Nephron (organoid): ENCODE data around the gene PML.

Experiments used
- H3K27ac Mint-ChIP-seq, 3 experiments: 2 replicates each; pipeline ENCODE4 v1.8.0; 2020; ENCODE audit warnings: mixed read lengths in 3 of 3, mild to moderate bottlenecking in 2 of 3, moderate library complexity in 1 of 3
- H3K27me3 Mint-ChIP-seq: 2 replicates; pipeline ENCODE4 v1.8.0; 2021; ENCODE audit warnings: low read depth, mild to moderate bottlenecking, moderate library complexity, mixed read lengths
- H3K36me3 Mint-ChIP-seq: 2 replicates; pipeline ENCODE4 v1.8.0; 2020; ENCODE audit warnings: low read depth, mixed read lengths
- H3K4me1 Mint-ChIP-seq: 2 replicates; pipeline ENCODE4 v1.8.0; 2020; ENCODE audit warnings: mixed read lengths
- H3K4me3 Mint-ChIP-seq, 3 experiments: 2 replicates each; pipeline ENCODE4 v1.8.0; 2020; ENCODE audit warnings: mild to moderate bottlenecking in 3 of 3, mixed read lengths in 3 of 3, moderate library complexity in 2 of 3
- H3K9me3 Mint-ChIP-seq: 2 replicates; pipeline ENCODE4 v1.8.0; 2020; ENCODE audit warnings: mixed read lengths
- TF ChIP-seq, protein P1 (sequence below), 3 experiments: fragments of 200-600 bp; sonication (generic); IDR thresholded peaks; one replicate each; pipeline ENCODE4 v1.5.0; 2021; ENCODE audit warnings: antibody characterized with exemption in 3 of 3; ENCODE audit not compliant: unreplicated experiment in 3 of 3

PML gene

DNA sequence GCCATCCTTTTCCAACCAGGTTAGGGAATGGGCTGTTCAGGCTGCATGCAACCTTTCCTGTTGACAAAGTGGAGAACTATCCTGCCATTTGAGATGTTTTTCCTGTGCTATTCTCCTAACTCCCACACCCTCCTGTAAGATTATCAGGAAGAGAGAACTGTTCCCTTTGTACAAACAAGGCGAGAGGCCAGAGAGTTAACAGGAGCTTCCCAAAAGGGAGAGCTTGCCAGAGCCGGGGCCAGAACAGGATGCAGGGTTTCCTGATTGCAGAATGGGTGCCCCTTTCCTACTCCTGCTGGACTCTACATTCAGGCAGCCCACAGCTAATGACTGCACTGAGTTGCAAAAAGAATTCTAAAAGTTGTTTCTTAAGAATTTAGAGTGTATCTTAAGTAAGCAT, 17.1 kb downstream of the PML start:
- Mint-ChIP-seq H3K27me3 (no peaks in the 10 kb centered on the region), H3K4me1 (peaks cover 26% of the 10 kb centered on the region), H3K9me3 (peaks cover 3% of the 10 kb centered on the region), H3K36me3 (peaks cover 37% of the 10 kb centered on the region), H3K4me3 (peak overlapping the region in 1 of 3 experiments; percentile 47), H3K27ac (peak overlapping the region; percentile 80 to 97 (median 94))
- TF ChIP-seq, protein P1, sequence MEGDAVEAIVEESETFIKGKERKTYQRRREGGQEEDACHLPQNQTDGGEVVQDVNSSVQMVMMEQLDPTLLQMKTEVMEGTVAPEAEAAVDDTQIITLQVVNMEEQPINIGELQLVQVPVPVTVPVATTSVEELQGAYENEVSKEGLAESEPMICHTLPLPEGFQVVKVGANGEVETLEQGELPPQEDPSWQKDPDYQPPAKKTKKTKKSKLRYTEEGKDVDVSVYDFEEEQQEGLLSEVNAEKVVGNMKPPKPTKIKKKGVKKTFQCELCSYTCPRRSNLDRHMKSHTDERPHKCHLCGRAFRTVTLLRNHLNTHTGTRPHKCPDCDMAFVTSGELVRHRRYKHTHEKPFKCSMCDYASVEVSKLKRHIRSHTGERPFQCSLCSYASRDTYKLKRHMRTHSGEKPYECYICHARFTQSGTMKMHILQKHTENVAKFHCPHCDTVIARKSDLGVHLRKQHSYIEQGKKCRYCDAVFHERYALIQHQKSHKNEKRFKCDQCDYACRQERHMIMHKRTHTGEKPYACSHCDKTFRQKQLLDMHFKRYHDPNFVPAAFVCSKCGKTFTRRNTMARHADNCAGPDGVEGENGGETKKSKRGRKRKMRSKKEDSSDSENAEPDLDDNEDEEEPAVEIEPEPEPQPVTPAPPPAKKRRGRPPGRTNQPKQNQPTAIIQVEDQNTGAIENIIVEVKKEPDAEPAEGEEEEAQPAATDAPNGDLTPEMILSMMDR (IDR thresholded peaks at IDR 0.05; ENCODE audit: unreplicated experiment in 3 of 3), result no peak

DNA sequence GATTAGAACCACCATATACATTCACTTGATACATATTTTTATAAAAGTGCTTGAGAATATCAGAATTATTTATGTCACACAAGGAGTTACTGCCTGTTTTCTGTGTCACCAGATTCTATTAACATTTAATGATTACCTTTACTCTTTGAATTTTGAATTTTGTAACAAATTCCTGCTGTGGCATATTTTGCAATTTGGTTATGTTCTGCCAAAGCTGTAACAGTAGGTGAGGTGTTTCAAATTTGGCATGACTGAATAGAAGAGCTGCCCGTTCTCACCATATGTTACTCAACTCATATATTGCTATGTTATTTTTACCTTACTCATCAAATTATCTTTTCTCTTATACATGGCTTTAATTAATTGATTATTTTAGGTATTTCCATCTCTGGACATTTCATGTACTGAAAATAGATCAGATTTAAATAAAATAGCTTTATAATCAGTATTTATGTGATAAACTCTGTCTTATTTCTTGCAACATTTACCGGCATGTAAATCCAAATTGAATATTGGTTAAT, 18.9 kb downstream of the PML start:
- no peak overlapping the region for H3K4me3 Mint-ChIP-seq
- peaks cover 3% of the 10 kb centered on the region for H3K9me3 Mint-ChIP-seq

DNA sequence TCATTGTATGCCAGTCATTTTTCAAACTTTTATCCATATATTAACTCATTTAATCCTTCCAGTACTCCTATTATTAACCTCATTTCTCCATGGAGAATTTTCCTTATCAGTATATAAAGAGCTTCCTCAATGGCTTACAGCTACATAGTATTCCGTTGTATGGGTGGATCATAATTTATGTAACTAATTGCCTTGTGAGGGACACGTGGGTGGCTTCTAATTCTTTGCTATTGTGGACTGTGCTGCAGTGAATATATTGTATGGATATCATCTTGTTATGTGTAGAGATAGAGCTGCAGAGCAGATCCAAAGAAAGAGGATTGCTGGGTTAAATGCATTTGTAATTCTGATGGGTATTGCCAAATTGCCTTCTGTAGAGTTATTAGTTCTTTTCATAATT, 25.2 kb downstream of the PML start:
- no peaks in the 10 kb centered on the region for H3K4me1 Mint-ChIP-seq
- H3K4me3 Mint-ChIP-seq, result no peak overlapping the region
- H3K27me3 Mint-ChIP-seq, result no peaks in the 10 kb centered on the region
- TF ChIP-seq, protein P1 (IDR thresholded peaks at IDR 0.05; ENCODE audit: unreplicated experiment in 3 of 3), result no peak
- peaks cover 32% of the 10 kb centered on the region for H3K36me3 Mint-ChIP-seq
- no peaks in the 10 kb centered on the region for H3K9me3 Mint-ChIP-seq
- H3K27ac Mint-ChIP-seq, result no peak overlapping the region

More for the DNA sequence above, 18.9 kb downstream of the PML start:
- no peak overlapping the region for H3K27ac Mint-ChIP-seq
- H3K4me1 Mint-ChIP-seq, result peaks cover 15% of the 10 kb centered on the region
- peaks cover 24% of the 10 kb centered on the region for H3K36me3 Mint-ChIP-seq
- no peaks in the 10 kb centered on the region for H3K27me3 Mint-ChIP-seq
- TF ChIP-seq, protein P1 (IDR thresholded peaks at IDR 0.05; ENCODE audit: unreplicated experiment in 3 of 3), result no peak

DNA sequence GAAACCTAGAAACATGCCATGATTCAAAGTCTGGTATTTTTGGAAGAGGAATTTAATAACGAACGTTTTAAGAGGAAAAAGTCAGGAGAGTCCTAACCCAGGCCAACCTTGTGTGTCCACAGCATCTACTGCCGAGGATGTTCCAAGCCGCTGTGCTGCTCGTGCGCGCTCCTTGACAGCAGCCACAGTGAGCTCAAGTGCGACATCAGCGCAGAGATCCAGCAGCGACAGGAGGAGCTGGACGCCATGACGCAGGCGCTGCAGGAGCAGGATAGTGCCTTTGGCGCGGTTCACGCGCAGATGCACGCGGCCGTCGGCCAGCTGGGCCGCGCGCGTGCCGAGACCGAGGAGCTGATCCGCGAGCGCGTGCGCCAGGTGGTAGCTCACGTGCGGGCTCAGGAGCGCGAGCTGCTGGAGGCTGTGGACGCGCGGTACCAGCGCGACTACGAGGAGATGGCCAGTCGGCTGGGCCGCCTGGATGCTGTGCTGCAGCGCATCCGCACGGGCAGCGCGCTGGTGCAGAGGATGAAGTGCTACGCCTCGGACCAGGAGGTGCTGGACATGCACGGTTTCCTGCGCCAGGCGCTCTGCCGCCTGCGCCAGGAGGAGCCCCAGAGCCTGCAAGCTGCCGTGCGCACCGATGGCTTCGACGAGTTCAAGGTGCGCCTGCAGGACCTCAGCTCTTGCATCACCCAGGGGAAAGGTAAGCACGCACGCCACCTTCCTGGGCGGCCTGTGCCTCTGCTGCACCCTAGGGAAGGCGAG, 28.4 kb downstream of the PML start:
- TF ChIP-seq, protein P1 (IDR thresholded peaks at IDR 0.05; ENCODE audit: unreplicated experiment in 3 of 3), result no peak
- Mint-ChIP-seq H3K36me3 (peaks cover 30% of the 10 kb centered on the region), H3K4me3 (no peak overlapping the region), H3K4me1 (no peaks in the 10 kb centered on the region), H3K9me3 (no peaks in the 10 kb centered on the region), H3K27me3 (no peaks in the 10 kb centered on the region), H3K27ac (no peak overlapping the region)

DNA sequence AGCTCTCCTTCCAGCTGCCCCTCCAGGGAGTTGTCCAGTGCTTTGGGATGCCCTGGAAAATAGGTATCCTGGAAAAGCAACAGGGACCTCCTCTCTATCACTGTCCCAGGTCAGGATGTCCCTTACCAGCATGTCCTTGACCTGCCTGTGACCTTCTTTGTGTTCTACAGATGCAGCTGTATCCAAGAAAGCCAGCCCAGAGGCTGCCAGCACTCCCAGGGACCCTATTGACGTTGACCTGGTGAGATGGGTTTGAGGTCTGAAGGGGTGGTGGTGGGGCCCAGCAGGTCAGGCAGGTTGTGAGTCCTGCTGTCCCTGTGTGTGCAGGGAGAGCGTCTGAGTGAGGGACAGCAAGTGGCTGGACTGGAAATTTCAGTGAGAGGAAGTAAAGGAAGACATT, 30.2 kb downstream of the PML start:
- TF ChIP-seq, protein P1 (IDR thresholded peaks at IDR 0.05; ENCODE audit: unreplicated experiment in 3 of 3), result no peak
- no peaks in the 10 kb centered on the region for H3K4me1 Mint-ChIP-seq
- H3K9me3 Mint-ChIP-seq, result no peaks in the 10 kb centered on the region
- no peak overlapping the region for H3K4me3 Mint-ChIP-seq
- no peak overlapping the region for H3K27ac Mint-ChIP-seq
- no peaks in the 10 kb centered on the region for H3K27me3 Mint-ChIP-seq
- H3K36me3 Mint-ChIP-seq, result peaks cover 30% of the 10 kb centered on the region

DNA sequence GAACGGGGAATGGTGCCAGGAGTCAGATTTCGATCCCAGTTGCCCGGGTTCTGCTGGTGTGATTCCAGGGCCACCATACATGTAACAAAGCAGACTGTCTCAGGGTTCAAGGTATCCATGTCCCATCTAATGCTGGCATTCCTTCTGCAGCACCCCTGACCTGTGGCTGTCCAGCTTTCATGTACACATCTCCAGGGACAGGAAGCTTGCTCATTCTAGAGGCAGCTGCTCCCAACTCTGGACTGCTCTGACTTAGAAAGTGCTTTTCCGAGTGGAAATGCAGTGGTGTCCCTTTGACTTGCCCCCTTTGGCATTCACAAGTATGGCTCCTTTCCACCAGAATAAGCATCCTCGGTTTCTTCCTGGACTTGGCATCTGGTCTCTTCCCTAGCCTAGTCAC, 30.9 kb downstream of the PML start:
- Mint-ChIP-seq H3K36me3 (peaks cover 30% of the 10 kb centered on the region), H3K27me3 (no peaks in the 10 kb centered on the region), H3K4me1 (no peaks in the 10 kb centered on the region), H3K4me3 (no peak overlapping the region), H3K27ac (no peak overlapping the region), H3K9me3 (no peaks in the 10 kb centered on the region)
- TF ChIP-seq, protein P1 (IDR thresholded peaks at IDR 0.05; ENCODE audit: unreplicated experiment in 3 of 3), result no peak
